H1 (cell line): ENCODE measurements around the gene DPM3. TPM values are rescaled to one million over a fixed set of nuclear protein-coding genes. Genes with fewer than 3 reads are reported as not detected.

Source experiments
- ATF3 ChIP-seq: IDR thresholded peaks from 2 replicates; pipeline ENCODE4 v1.6.1; 2011; ENCODE audit warnings: low read depth, mild to moderate bottlenecking, low read length; ENCODE audit not compliant: insufficient read depth
- CHD1 ChIP-seq: IDR thresholded peaks from 2 replicates; pipeline ENCODE4 v1.6.1; 2012; ENCODE audit warnings: low read depth, low read length, improper control_type of control experiment
- CTBP2 ChIP-seq: IDR thresholded peaks from 2 replicates; pipeline ENCODE4 v1.7.0; 2011; ENCODE audit warnings: borderline replicate concordance, mild to moderate bottlenecking, moderate library complexity, mixed read lengths, low read length; ENCODE audit not compliant: insufficient read depth, insufficient read length
- E2F6 ChIP-seq: IDR thresholded peaks from 2 replicates; pipeline ENCODE4 v1.6.1; 2012; ENCODE audit warnings: inconsistent platforms
- KDM1A ChIP-seq: fragments of 200-600, 300-600 bp; sonication (generic); IDR thresholded peaks from 2 replicates; pipeline ENCODE4 v1.7.1; 2016; ENCODE audit warnings: mild to moderate bottlenecking, low read length, borderline replicate concordance
- NANOG ChIP-seq: IDR thresholded peaks from 2 replicates; pipeline ENCODE4 v1.6.1; 2011; ENCODE audit warnings: low read length, low read depth, mild to moderate bottlenecking, inconsistent platforms; ENCODE audit not compliant: insufficient read depth, poor library complexity, severe bottlenecking
- TCF12 ChIP-seq: IDR thresholded peaks from 2 replicates; pipeline ENCODE4 v1.6.1; 2011; ENCODE audit warnings: low read depth, mild to moderate bottlenecking, low read length
- YY1 ChIP-seq: IDR thresholded peaks from 2 replicates; pipeline ENCODE4 v1.6.1; 2011; ENCODE audit warnings: low read depth, mild to moderate bottlenecking, low read length
- polyA plus RNA-seq, 7 experiments: library from polyadenylated mRNA; depleted of rRNA in 3 of 7; stranded (reverse) in 5 of 7; unstranded in 2 of 7; fragments of >200 nt in 5 of 7; fragments of 200-250 nt in 2 of 7; gene quantifications; 1 replicate in 5 of 7; 2 replicates in 1 of 7; 4 replicates in 1 of 7; pipeline versions ENCODE4 v1.2.1 to v1.2.3, GENCODE V29; 2011 to 2013; ENCODE audit warnings: missing spikeins in 2 of 7, mixed read lengths in 2 of 7
- total RNA-seq: library from RNA; stranded (reverse); fragmentation: NEBNext Ultra II Directional; extraction: Animal tissue kit (Norgen Biotek cat#: 25700); gene quantifications from 2 replicates; pipeline ENCODE4 v1.2.1, GENCODE V29; 2021
- TF ChIP-seq, protein P1 (sequence below): fragments of 300-600 bp; sonication (generic); IDR thresholded peaks from 2 replicates; pipeline ENCODE4 v1.7.1; 2012; ENCODE audit warnings: low read length, moderate library complexity, mild to moderate bottlenecking, inconsistent platforms; ENCODE audit not compliant: insufficient replicate concordance

The DPM3 gene
- total and polyA plus RNA-seq, 2 of the 8 experiments (the other 6 are each of a cell fraction or from before 2014, with no cell fraction given): 44.8 to 227 TPM

DNA sequence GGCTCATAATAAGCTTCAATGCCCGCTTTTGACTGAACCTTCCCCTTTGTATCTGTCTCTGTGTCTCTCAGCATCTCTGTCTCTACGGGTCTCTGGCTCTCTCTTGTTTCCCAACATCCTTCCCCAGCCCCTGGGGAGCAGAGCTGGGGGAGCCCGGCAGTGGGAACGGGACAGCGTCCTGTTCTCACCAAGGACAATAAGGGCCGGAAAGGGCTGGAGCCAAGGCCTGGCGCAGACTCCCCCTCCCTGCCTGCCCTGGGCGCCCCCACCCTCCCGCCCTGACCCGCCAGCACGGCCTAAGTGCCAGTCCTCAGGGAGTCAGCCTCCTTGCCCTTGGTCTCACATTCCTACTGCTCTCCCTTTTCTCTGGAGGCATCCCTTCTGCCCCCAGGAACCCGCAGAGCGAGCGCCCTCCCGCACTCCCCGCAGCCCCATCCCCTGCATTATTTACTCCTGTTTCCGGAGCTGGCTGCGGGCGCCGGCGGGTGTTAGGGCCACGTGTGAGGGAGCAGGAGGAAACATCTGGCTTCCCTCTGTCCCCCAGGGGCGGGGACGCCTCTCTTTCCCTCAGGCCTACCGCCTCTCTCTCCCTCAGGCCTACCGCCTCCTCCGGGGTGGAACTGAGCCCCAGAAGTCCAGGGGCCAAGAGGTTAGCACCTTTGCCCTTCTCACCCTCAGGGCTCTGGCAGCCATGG is 26.3 kb upstream of the DPM3 start (continued):
- TF ChIP-seq KDM1A: no peak
- TF ChIP-seq TCF12: 0 out of 2 replicates have a peak, but pooled peaks have one; percentile 57
- TF ChIP-seq, protein P1, sequence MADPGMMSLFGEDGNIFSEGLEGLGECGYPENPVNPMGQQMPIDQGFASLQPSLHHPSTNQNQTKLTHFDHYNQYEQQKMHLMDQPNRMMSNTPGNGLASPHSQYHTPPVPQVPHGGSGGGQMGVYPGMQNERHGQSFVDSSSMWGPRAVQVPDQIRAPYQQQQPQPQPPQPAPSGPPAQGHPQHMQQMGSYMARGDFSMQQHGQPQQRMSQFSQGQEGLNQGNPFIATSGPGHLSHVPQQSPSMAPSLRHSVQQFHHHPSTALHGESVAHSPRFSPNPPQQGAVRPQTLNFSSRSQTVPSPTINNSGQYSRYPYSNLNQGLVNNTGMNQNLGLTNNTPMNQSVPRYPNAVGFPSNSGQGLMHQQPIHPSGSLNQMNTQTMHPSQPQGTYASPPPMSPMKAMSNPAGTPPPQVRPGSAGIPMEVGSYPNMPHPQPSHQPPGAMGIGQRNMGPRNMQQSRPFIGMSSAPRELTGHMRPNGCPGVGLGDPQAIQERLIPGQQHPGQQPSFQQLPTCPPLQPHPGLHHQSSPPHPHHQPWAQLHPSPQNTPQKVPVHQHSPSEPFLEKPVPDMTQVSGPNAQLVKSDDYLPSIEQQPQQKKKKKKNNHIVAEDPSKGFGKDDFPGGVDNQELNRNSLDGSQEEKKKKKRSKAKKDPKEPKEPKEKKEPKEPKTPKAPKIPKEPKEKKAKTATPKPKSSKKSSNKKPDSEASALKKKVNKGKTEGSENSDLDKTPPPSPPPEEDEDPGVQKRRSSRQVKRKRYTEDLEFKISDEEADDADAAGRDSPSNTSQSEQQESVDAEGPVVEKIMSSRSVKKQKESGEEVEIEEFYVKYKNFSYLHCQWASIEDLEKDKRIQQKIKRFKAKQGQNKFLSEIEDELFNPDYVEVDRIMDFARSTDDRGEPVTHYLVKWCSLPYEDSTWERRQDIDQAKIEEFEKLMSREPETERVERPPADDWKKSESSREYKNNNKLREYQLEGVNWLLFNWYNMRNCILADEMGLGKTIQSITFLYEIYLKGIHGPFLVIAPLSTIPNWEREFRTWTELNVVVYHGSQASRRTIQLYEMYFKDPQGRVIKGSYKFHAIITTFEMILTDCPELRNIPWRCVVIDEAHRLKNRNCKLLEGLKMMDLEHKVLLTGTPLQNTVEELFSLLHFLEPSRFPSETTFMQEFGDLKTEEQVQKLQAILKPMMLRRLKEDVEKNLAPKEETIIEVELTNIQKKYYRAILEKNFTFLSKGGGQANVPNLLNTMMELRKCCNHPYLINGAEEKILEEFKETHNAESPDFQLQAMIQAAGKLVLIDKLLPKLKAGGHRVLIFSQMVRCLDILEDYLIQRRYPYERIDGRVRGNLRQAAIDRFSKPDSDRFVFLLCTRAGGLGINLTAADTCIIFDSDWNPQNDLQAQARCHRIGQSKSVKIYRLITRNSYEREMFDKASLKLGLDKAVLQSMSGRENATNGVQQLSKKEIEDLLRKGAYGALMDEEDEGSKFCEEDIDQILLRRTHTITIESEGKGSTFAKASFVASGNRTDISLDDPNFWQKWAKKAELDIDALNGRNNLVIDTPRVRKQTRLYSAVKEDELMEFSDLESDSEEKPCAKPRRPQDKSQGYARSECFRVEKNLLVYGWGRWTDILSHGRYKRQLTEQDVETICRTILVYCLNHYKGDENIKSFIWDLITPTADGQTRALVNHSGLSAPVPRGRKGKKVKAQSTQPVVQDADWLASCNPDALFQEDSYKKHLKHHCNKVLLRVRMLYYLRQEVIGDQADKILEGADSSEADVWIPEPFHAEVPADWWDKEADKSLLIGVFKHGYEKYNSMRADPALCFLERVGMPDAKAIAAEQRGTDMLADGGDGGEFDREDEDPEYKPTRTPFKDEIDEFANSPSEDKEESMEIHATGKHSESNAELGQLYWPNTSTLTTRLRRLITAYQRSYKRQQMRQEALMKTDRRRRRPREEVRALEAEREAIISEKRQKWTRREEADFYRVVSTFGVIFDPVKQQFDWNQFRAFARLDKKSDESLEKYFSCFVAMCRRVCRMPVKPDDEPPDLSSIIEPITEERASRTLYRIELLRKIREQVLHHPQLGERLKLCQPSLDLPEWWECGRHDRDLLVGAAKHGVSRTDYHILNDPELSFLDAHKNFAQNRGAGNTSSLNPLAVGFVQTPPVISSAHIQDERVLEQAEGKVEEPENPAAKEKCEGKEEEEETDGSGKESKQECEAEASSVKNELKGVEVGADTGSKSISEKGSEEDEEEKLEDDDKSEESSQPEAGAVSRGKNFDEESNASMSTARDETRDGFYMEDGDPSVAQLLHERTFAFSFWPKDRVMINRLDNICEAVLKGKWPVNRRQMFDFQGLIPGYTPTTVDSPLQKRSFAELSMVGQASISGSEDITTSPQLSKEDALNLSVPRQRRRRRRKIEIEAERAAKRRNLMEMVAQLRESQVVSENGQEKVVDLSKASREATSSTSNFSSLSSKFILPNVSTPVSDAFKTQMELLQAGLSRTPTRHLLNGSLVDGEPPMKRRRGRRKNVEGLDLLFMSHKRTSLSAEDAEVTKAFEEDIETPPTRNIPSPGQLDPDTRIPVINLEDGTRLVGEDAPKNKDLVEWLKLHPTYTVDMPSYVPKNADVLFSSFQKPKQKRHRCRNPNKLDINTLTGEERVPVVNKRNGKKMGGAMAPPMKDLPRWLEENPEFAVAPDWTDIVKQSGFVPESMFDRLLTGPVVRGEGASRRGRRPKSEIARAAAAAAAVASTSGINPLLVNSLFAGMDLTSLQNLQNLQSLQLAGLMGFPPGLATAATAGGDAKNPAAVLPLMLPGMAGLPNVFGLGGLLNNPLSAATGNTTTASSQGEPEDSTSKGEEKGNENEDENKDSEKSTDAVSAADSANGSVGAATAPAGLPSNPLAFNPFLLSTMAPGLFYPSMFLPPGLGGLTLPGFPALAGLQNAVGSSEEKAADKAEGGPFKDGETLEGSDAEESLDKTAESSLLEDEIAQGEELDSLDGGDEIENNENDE: no peak
- no peak for TF ChIP-seq CHD1
- TF ChIP-seq E2F6: peak; percentile 51
- TF ChIP-seq YY1: no peak
- no peak for TF ChIP-seq CTBP2
- TF ChIP-seq ATF3: no peak
- no peak for TF ChIP-seq NANOG
